Mesenteric fat pad (tissue), 1 donor: Measurements from ENCODE around the gene AFF3. TPM values are rescaled to one million over a fixed set of nuclear protein-coding genes. Genes with fewer than 3 reads are reported as not detected.
"Not testable (repeated sequence)": the region's sequence is repeated elsewhere in the genome, so short reads cannot be mapped to it uniquely, and the experiment has no call there.

Source experiments
- DNase-seq: peaks from one replicate; pipeline ENCODE4 v3.0.0-alpha.2; 2020; ENCODE audit warnings: low spot score
- total RNA-seq: library from RNA; stranded (reverse); fragmentation: NEBNext Ultra II Directional; extraction: Animal tissue kit (Norgen Biotek cat#: 25700); gene quantifications from one replicate; pipeline ENCODE4 v1.2.1, GENCODE V29; 2021
- donor health status: DM: yes; HTN: yes; CAD: no.

The AFF3 gene
- total RNA-seq, 1 donor from 2014 or later, result 4.5 TPM

DNA sequence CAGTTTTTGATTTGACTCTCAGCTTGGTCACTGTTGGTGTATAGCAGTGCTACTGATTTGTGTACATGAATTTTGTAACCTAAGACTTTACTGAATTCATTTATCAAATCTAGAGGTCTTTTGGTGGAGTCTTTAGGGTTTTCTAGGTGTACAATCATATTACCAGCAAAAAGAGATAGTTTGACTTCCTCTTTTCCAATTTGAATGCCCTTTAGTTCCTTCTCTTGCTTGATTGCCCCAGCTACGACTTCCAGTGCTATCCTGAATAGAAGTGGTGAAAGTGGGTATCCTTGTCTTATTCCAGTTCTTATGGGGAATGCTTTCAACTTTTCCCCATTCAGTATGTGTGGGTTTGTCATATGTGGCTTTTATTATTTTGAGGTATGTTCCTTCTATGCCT, 339.7 kb downstream of the AFF3 start:
- DNase-seq, result no peak

DNA sequence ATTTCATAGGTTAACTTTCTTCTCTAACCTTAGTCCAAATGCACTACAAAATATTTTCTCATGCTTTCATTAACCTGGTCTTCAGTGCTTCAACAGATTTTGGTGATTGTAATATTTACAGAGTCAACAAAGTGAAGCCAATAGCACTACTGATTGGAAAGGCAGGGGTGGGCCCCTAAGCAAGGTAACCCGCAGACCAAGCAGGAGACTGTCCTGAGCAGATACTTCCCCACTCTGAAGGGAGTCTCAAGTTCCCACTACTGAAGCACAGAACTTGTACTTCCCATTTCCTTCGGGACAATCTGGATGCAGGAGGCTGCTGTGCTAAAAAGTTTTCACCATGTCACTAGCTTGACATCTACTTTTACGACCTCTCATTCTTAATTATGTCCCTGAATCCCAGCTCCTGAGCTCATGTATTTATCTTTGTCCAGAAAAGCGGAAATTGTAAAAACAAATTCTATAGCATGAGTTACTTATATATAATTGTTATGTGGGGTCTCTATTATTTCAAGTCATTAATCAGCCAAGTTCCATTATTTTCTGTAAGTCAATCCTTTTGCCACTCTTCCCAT, 341.0 kb downstream of the AFF3 start:
- DNase-seq, result no peak

DNA sequence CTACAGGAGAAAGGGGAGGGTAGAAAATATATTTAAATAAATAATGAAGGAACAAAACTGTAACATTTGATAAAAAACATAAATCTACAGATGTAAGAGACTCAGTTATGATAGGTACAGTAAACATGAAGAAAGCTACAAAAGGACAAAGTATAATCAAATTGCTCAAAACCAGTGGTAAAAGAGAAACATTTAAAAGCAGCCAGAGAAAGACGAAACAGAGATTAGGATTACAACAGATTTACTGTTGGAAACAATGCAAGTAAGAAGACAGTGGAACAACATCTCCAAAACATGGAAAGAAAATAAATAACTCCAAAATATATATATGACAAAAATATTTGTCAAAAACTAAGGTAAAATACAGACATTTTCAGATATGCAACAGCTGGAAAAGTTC, 344.9 kb downstream of the AFF3 start:
- DNase-seq, result no peak

DNA sequence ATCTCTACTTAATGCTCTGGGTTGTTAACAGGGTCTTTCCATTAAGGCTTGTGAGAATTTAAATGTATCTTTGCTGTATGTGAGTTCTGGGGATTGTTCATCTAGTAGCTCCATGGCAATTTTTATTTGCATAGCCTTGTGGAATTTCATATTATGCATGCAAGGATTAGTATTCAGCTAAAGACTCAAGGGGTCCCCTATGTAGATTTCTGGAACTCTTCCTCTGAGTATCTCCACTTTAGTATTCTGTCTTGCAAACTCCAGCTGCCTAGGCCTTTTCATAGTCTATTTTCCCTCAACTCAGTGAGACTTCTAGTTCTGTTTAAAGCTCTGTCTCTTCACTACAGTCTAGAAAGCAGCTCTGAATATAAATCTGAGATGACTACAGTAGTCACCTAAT, 348.0 kb downstream of the AFF3 start:
- no peak for DNase-seq

DNA sequence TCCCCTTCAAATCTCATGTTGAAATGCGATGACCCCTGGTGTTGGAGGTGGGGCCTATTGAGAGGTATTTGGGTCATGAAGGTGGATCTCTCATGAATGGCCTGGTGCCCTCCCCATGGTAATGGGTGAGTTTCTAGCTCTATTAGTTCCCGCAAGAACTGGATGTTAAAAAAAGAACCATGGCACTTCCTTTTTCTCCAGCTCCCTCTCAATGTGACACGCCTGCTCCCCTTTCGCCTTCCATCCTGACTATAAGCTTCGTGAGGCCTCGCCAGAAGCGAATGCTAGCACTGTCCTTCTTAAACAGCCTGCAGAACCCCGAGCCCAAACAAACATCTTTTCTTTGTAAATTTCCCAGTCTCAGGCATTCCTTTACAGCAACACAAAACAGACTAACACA, 349.4 kb downstream of the AFF3 start:
- DNase-seq, result no peak

DNA sequence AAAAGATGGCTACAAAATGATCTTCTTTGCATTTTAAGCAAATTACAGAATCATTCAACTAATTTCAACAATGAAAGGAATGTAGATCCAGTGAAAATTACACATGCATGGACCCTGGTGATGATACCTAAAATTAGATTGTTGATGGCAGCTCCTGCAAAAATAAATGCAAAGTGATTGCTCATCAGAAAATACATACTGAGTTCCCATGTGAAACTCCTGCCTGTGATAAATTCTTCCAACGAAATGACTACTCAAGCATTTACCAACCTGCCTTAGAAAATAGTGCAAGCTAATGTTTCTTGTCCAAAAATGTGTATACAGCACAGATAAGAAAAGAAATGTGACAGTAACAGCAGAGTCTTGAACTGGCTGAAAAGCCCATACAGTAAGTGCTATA, 352.5 kb downstream of the AFF3 start:
- no peak for DNase-seq

DNA sequence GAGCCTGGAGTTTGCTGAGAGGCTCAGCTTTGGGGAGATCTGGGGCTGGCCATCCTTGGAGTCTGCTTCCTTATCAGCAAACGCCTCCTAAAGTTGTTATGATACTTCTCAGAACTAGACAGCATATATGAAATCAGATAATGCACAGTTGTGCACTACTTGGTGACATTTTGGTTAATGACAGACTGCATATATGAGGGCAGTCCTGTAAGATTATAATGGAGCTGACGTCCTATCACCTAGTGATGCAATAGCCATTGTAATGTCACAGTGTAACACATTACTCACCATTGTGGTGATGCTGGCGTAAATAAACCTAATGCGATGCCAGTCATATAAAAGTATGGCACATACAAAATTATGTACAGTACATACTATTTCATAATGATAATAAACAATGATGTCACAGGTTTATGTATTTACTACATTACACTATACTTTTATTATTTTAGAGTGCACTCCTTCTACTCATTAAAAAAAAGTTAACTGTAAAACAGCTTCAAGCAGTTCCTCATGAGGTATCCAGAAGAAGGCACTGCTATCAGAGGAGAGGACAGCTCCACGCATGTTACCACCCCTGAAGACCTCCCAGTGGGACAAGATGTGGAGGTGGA, 354.5 kb downstream of the AFF3 start:
- DNase-seq, result no peak

DNA sequence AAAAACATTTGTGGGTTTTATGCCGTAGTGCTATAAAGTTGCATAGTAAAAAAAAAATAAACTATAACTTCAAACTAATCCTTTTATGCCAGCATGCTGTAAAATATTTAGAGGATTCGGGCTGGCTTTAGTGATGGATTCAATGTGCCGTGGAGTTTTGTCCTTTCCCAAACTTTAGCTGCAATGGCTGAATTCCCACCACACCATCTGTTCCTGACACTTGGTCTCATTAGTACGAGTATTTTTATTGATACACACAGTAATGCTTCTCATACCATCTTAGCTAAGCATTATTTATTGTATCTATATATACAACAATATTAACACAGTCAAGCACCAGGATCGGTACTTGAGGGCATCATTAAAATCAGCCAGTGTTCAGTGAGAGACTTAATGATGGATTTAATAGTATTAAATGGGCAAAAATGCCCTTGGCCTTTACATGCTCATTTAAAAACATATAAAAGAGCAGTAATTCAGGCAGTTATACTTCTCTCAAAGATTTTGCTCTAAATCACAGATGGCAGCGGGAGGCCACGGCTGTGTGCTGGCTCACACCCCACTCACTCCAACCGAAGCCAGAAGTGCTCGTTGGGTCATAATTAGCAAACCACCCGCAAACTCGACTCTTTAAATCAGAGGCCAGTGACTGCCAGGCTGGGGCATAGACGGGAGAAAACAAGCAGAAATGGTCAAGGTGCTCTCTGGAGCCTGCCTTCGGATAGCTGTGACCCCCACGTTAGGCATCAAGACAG, 355.6 kb downstream of the AFF3 start:
- DNase-seq, result no peak

DNA sequence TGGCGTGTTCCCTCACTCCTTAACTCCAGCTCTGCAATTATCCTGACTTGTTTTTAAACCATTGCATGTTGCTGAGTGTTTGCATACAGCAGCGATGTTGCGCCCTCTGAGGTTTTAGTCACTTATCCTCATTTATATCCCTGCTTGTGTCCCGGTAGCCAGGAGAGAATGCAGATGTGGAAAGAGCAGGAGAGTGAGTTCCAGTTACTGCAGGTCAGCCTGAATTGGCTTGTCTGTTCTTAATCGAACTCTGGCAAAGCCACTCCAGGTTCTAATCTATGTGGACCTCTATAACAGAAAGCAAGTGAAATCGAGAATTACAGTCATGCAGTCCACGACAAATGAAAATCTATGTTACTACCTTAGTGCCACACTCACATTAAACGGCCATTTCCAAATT, 357.4 kb downstream of the AFF3 start:
- no peak for DNase-seq

DNA sequence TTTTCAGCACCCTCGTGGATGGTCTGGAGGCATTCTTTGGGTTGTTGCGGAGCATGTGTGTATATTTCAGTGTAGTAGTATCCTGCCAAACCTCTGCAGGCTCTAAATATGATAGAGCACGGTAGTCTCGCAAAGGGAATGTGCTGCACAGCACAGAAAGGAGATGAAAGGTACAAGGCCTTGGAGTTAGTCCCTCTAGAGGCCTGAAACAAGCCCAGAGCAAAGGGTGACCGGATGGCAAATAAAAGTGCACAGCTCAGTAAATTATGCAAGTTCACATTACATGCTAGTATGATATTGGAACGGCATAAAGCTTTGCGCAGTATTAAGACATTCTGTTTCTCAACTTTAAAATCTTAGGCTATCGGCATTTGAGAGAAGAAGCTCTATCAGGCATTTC, 358.1 kb downstream of the AFF3 start:
- no peak for DNase-seq

DNA sequence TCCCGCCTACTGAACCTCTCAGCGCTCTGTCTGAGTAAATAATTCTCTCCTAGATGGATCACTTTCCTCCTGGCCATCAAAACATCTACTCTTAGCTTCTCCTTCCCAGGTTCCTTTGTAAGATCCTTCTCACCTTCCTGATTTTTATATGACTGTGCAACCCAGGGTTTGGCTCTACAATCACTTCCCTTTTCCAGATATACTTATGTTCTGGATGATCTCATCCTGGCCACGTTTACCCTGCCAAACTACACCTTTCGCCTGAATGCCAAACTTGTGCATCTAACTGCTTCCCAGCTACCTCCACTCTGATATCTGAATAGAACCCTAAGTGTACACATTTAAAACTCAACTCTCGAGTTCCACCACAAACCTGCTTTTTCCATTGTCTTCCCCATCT, 362.1 kb downstream of the AFF3 start:
- DNase-seq, result no peak

DNA sequence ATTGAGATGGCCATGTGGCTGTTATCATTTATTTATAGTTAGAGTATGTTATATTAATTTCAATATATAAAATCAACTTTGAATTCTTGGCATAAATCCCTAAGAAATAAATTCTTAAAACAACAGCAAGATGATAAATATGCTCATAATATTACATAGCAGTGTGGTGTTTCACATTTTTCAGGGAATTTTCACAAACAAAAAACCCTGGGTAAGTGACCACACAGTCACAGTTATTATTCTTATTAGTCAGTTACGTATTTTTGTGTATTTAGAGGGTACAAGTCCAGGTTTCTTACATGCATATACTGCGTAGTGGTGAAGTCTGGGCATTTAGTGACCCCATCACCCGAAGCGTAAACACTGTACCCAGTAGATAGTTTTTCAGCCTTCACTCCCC, 363.1 kb downstream of the AFF3 start:
- DNase-seq, result no peak

DNA sequence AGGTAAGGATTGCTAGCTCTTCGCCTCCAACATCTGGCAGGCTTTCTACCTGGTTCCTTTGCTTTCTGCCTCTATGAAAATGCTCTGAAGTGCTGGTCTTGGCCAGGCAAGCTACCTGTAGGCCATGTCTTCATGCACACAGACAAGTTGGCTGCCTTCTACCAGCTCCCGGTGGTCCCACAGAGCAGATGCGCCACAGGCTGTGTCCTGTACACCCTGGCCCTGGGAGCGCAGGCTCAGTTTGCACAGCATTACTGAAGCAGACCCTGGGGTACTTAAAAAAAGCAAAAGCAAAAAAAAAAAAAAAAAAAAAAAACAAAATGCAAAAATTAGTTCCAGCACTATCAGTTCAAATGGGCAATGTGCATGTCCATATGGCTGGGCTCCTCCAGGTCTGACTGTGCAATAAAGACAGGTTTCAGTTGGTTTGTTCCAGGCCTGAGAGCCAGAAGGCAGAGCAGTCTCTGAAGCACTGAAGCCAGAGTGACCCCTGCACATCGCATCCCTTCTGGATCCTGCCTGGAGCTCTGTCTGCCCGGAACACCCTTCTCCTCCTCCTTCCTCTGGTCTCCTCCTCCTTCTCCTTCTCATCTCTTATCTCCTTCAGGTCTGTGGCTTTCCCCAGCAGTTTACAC, 364.6 kb downstream of the AFF3 start:
- no peak for DNase-seq

DNA sequence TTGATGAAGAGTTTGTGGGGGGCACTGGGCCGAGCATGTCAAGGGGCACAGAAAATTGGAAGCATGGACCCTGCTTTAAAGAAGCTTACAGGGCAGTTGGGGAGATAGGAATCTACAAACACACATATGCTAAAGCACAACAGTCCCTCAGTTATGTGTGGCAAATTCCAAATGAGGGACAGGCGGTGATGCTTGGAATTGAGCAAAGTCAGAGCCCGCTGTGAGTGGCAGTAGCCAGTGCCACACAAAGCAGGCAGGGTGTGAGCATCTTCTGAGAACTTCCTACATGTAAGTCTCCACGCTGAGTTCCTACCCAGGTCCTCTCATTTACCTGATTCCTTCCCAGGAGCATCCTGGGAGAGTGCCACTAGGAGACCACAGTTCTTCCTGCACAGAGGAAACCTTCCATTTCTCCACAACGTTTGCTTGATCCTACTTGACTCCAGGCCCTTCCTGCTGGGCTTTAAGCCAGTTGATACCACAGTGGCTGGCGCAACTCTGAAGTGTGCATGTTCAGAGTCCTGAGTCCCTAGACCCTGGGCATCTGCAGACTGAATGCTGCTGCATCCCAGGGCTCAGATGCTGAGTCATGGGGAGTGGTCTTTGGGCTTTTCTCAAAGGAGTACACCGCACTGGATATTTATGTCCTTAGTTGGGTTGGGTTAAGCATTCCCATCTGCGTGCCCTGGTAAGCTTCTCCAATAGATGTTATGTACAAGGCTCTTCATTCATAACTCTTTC, 365.3 kb downstream of the AFF3 start:
- no peak for DNase-seq

DNA sequence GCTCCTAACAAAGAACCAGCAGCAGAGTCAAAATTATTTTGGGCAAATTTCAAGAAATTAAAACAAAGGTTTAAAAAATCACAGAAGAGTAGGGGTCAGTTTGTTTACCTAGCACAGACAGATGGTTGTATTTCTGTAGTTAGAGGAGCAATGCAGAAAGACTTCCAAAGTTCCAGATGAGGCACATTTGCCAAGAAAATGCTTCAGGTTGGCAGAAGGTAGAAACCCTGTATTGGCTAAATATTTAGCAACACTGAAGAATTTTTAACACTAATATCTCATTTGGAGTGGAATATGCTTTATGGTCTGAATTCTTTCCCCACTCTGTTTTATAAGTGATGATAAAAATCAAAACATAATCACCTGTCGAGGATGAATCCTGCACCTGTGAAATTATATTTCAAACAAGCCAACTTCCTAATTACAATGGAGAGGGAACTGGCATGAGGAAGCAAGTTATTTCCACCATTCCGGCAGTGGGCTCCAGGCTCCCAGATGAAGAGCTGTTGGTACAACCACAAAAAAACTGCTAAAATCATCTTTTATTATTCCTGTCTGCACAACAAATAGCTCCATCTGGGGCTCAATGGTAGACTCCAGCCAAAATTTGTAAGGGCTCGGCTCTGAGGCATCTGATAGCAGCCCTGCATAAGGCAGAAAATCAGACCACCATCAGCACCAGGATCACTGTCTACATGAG, 366.0 kb downstream of the AFF3 start:
- no peak for DNase-seq

DNA sequence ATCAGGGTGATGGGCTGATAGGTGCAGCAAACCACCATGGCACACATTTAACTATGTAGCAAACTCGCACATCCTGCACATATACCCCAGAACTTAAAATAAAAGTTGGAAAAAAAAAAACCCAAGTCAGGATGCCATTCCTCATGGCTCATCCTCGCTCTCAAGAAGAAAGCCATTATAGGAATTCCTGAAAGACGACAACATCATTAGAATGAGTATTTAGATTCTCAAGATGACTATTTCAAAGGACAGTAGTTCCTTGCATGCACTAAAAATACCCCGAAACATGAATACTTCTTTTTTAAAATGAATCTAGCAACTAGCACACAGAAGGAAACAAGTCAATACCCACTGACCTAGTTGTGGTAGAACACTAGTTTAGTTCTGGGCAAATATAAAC, 366.8 kb downstream of the AFF3 start:
- no peak for DNase-seq

DNA sequence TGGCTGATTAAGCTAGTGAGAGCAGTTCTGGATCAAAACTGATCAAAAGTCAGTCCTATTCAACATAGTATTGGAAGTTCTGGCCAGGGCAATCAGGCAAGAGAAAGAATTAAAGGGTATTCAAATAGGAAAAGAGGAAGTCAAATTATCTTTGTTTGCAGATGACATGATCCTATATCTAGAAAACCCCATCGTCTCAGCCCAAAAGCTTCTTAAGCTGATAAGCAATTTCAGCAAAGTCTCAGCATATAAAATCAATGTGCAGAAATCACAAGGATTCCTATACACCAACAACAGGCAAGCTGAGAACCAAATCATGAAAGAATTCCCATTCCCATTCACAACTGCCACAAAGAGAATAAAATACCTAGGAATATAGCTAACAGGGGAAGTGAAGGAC, 368.7 kb downstream of the AFF3 start:
- not testable (repeated sequence) for DNase-seq

DNA sequence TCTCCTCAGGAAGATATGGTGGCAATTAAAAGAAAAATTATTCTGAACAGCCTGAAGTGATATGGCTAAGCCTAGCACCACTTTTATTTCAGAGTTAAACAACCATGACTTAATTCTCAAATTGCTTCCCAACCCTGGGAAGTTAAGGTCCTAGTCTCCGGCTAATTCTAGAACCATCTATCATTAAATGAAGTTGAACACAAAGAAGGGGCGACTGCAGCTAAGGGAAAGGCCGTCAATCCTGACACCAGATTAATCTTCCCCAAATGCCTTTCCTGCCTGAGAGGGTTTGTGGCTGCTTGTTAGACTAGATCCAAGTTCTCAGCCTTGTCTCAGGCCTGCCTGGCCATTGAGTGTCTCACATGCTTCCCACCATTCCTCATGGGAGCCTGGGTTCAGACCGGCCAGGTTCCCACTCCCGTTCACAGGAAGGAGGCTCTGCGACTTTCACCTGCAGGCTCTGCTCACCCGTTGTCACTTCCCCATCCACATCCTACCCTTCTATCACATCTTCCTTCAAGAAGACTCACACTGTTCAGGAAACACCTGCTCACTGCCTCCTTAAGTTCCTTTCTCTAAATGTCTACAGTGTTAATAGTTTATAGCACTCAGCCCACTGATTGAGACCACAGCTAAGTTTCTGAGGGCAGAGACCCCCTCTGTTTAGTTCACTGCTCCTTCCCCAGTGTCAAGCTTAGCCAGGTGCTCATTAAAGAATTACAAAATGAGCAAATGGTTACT, 369.6 kb downstream of the AFF3 start:
- no peak for DNase-seq

DNA sequence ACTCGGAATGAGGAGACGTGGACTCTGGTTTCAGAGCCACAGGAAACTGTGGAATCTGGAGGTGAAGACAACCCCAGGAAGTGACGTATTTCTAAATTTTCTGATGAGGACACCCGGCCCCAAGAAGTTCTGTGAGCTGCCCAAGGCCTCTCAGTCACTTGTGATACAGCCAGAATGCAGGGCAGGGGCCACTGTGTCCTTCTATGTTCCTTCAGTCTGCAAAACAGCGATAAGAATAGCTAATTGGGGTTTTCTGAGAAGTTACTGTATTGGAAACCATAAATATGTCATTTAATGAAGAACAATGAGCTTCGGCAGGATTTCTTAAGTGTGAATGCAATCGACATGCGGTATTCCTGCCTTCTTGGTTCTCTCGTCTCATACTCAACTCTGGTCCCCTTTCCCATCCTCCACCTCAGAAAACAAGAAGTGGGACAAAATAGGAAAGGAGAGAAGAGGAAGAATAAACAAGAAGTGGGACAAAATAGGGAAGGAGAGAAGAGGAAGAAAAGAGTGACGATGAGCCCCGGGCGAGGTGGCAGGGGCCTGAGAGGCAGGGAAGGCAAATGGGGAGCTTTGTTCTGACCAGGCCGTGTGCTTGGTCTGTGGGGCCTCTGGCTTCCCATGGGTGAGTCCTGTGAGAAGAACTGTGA, 370.6 kb downstream of the AFF3 start:
- no peak for DNase-seq

DNA sequence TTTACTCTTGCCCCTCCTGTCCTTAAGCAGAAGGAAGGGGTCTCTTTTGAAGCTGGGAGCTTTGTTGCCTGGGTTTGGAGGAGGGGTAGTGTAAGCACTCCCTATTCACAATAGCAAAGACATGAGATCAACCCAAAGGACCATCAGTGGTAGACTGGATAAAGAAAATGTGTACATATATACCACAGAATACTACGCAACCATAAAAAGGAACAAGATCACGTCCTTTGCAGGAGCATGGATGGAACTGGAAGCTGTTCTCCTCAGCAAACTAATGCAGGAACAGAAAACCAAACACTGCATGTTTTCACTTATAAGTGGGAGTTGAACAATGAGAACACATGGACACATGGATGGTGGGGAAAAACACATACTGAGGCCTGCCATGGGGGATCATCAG, 371.5 kb downstream of the AFF3 start:
- DNase-seq, result no peak
